HG03354 (cell line): ENCODE results near the gene HLA-F.

ENCODE experiments used
- ATAC-seq: cut with Tn5 transposase; IDR thresholded peaks from one replicate; pipeline ENCODE4 v1.9.1; 2021; ENCODE audit warnings: mild to moderate bottlenecking; ENCODE audit not compliant: unreplicated experiment, poor library complexity, severe bottlenecking

The HLA-F gene

GRCh38 chr6:29757701-29758293 is 34.6 kb downstream of the HLA-F start:
- no peak for ATAC-seq

GRCh38 chr6:29758761-29759160 is 35.5 kb downstream of the HLA-F start:
- no peak for ATAC-seq

GRCh38 chr6:29759457-29759856 is 36.2 kb downstream of the HLA-F start:
- ATAC-seq: no peak

GRCh38 chr6:29760328-29760727 is 37.1 kb downstream of the HLA-F start:
- ATAC-seq: no peak

GRCh38 chr6:29762051-29762450 is 38.8 kb downstream of the HLA-F start:
- no peak for ATAC-seq

GRCh38 chr6:29762781-29763214 is 39.6 kb downstream of the HLA-F start:
- no peak for ATAC-seq

GRCh38 chr6:29763491-29764289 is 40.5 kb downstream of the HLA-F start:
- ATAC-seq: no peak

- no peak for ATAC-seq
Observed at GRCh38 chr6:29764422-29765196, 41.4 kb downstream of the HLA-F start.

GRCh38 chr6:29769336-29769735 is 46.1 kb downstream of the HLA-F start:
- no peak for ATAC-seq

GRCh38 chr6:29770306-29770705 is 47.1 kb downstream of the HLA-F start:
- ATAC-seq: no peak

GRCh38 chr6:29776684-29777083 is 53.5 kb downstream of the HLA-F start:
- no peak for ATAC-seq
